ENCODE data around the gene OSGEP.

GRCh38 chr14:20427231-20428009 lies 27.2 kb downstream of the OSGEP start:
- TF ChIP-seq EZH2phosphoT487 (IDR thresholded peaks at IDR 0.05; ENCODE audit: low read depth), result no peak
- TF ChIP-seq CTCF (IDR thresholded peaks at IDR 0.05; ENCODE audit: low read depth, low read length), result no peak
